HepG2 (cell line): Measurements from ENCODE around the gene IMP3. TPM values are rescaled to one million over a fixed set of nuclear protein-coding genes. Genes with fewer than 3 reads are reported as not detected.

Experiments
- ATAC-seq: fragments of 200-7000 bp; cut with Tn5 transposase; 3 replicates; pipeline ENCODE4 v1.9.1; 2020; ENCODE audit warnings: mild to moderate bottlenecking, moderate library complexity
- BruUV-seq: library from RNA; stranded (reverse); fragments of 400-500 nt; replicated peaks from 2 replicates; lab custom pipeline; 2021; lab: Mats Ljungman, UMichigan
- CTCF ChIA-PET: fragments of 300-600 bp; formaldehyde crosslinking; extraction: SDS; loops from one replicate; lab custom pipeline; 2021; ENCODE audit warnings: low total read pairs, inconsistent platforms, low intra/inter-chr PET ratio; lab: Yijun Ruan, JAX
- POLR2A ChIA-PET: fragments of 350-600 bp; sonication (Branson Sonifier 250); formaldehyde crosslinking; loops from one replicate; lab custom pipeline; 2020; ENCODE audit warnings: antibody characterized with exemption, inconsistent platforms; lab: Yijun Ruan, JAX
- DNase-seq: peaks from one replicate; pipeline ENCODE4 v3.0.0-alpha.2; 2015; ENCODE audit warnings: low spot score
- FAIRE-seq: peaks from 3 replicates; lab custom pipeline; 2011; peaks lifted over from hg19 to GRCh38; lab: Jason Lieb, UNC
- H2AFZ ChIP-seq: one replicate; pipeline ENCODE4 v1.6.1; 2011; ENCODE audit warnings: low read length, inconsistent platforms
- H3K27ac ChIP-seq: fragments of 300-600 bp; 3 replicates; pipeline ENCODE4 v1.8.0; 2011; ENCODE audit warnings: mixed run types, mild to moderate bottlenecking, mixed read lengths, low read length, inconsistent platforms; ENCODE audit not compliant: insufficient read depth; ENCODE audit errors: extremely low read length
- H3K27me3 ChIP-seq, 2 experiments: fragments of 200-600 bp in 1 of 2; 2 replicates in 1 of 2; 3 replicates in 1 of 2; pipeline versions ENCODE4 v1.6.0 to v1.8.0; 2011; ENCODE audit warnings: low read length in 2 of 2, mild to moderate bottlenecking in 2 of 2, moderate library complexity in 2 of 2, inconsistent platforms in 1 of 2; ENCODE audit not compliant: insufficient read depth in 2 of 2, control insufficient read depth in 1 of 2
- H3K36me3 ChIP-seq, 2 experiments: fragments of 200-600 bp in 1 of 2; replicated peaks in 1 of 2; 2 replicates in 1 of 2; 3 replicates in 1 of 2; pipeline versions ENCODE4 v1.5.1 to v1.8.0; 2011; ENCODE audit warnings: low read length in 2 of 2, inconsistent platforms in 1 of 2; ENCODE audit not compliant: insufficient read depth in 2 of 2, control insufficient read depth in 1 of 2
- H3K4me1 ChIP-seq: 2 replicates; pipeline ENCODE4 v1.5.1; 2012; ENCODE audit warnings: low read length, inconsistent platforms; ENCODE audit not compliant: insufficient read depth
- H3K4me2 ChIP-seq: 2 replicates; pipeline ENCODE4 v1.6.0; 2011; ENCODE audit warnings: low read depth, low read length, inconsistent platforms
- H3K4me3 ChIP-seq, 3 experiments: fragments of 200-600 bp in 1 of 3; sonication (generic), shearing (Covaris generic) in 1 of 3; replicated peaks in 1 of 3; 2 replicates each; pipeline ENCODE4 v1.5.1; 2011 to 2016; ENCODE audit warnings: low read length in 3 of 3, inconsistent platforms in 2 of 3, low read depth in 2 of 3, mild to moderate bottlenecking in 2 of 3, control low read depth in 1 of 3, mixed read lengths in 1 of 3; ENCODE audit not compliant: insufficient read depth in 1 of 3
- H3K79me2 ChIP-seq: one replicate; pipeline ENCODE4 v1.6.1; 2011; ENCODE audit warnings: low read length, inconsistent platforms; ENCODE audit not compliant: insufficient read depth
- H3K9ac ChIP-seq: 2 replicates; pipeline ENCODE4 v1.6.0; 2011; ENCODE audit warnings: mild to moderate bottlenecking, low read depth, low read length, inconsistent platforms; ENCODE audit not compliant: insufficient read depth
- H3K9me3 ChIP-seq: 2 replicates; pipeline ENCODE4 v1.5.1; 2012; ENCODE audit warnings: mild to moderate bottlenecking, low read length
- H4K20me1 ChIP-seq: 2 replicates; pipeline ENCODE4 v1.6.0; 2011; ENCODE audit warnings: inconsistent platforms, mild to moderate bottlenecking, low read length, moderate library complexity; ENCODE audit not compliant: insufficient read depth
- HDAC2 ChIP-seq: sonication (generic); formaldehyde crosslinking; IDR thresholded peaks from 2 replicates; pipeline ENCODE4 v1.4.0; 2020; ENCODE audit warnings: missing genetic modification reagents
- KDM5A ChIP-seq: fragments of 200-600 bp; sonication (generic); IDR thresholded peaks from 2 replicates; pipeline ENCODE4 v1.7.0; 2018; ENCODE audit warnings: antibody characterized with exemption, mild to moderate bottlenecking, low read length, borderline replicate concordance
- NCOR1 ChIP-seq: fragments of 200-600 bp; sonication (generic); IDR thresholded peaks from 2 replicates; pipeline ENCODE4 v1.7.0; 2017; ENCODE audit warnings: antibody characterized with exemption, low read length, borderline replicate concordance
- PHF20 ChIP-seq: sonication (generic); formaldehyde crosslinking; IDR thresholded peaks from 2 replicates; pipeline ENCODE4 v1.5.0; 2020; ENCODE audit warnings: mild to moderate bottlenecking, missing genetic modification reagents
- SOX5 ChIP-seq: IDR thresholded peaks from 2 replicates; pipeline ENCODE4 v1.6.1; 2016; ENCODE audit warnings: borderline replicate concordance
- TOPORS ChIP-seq: sonication (generic); formaldehyde crosslinking; IDR thresholded peaks from 2 replicates; pipeline ENCODE4 v1.8.0; 2023; ENCODE audit warnings: mild to moderate bottlenecking, missing genetic modification reagents
- YY1 ChIP-seq: IDR thresholded peaks from 2 replicates; pipeline ENCODE4 v1.6.1; 2011; ENCODE audit warnings: low read length, low read depth, moderate library complexity, mild to moderate bottlenecking; ENCODE audit not compliant: insufficient read depth, insufficient replicate concordance
- ZMYM3 ChIP-seq: sonication (generic); formaldehyde crosslinking; IDR thresholded peaks from 2 replicates; pipeline ENCODE4 v1.5.1; 2020; ENCODE audit warnings: mild to moderate bottlenecking, missing genetic modification reagents
- ZNF12 ChIP-seq: sonication (generic); formaldehyde crosslinking; IDR thresholded peaks from 2 replicates; pipeline ENCODE4 v1.5.0; 2020; ENCODE audit warnings: missing genetic modification reagents
- ZNF263 ChIP-seq: sonication (generic); formaldehyde crosslinking; IDR thresholded peaks from 2 replicates; pipeline ENCODE4 v1.4.0; 2020; ENCODE audit warnings: missing genetic modification reagents
- ZNF646 ChIP-seq: sonication (generic); formaldehyde crosslinking; IDR thresholded peaks from 2 replicates; pipeline ENCODE4 v1.9.0; 2021; ENCODE audit warnings: mild to moderate bottlenecking, missing genetic modification reagents
- WGBS: methylation state at CpG from one replicate; pipeline ENCODE4 v1.1.6; 2017; ENCODE audit warnings: low lambda C conversion rate; 5-methylcytosine and 5-hydroxymethylcytosine counted together
- in situ Hi-C: cut with HindIII; loops from 2 replicates; pipeline ENCODE4 v1.10.0; 2017; ENCODE audit warnings: low pct_unique_long_range_greater_than_20kb; ENCODE audit not compliant: extremely low pct_ligation_motif_present
- intact Hi-C: fragments of 100-400 bp; cut with micrococcal nuclease; formaldehyde crosslinking; loops from one replicate; pipeline ENCODE4 v1.10.0; 2022; ENCODE audit not compliant: unreplicated experiment
- polyA plus RNA-seq, 8 experiments: library from polyadenylated mRNA; depleted of rRNA in 3 of 8; stranded (reverse) in 7 of 8; unstranded in 1 of 8; fragments of >200 nt; fragmentation: Illumina TruSeq in 4 of 8; extraction: Trizol in 4 of 8; gene quantifications; 2 replicates each; pipeline versions ENCODE4 v1.2.1 to v1.2.3, GENCODE V29; 2011 to 2016; ENCODE audit warnings: low read depth in 4 of 8, missing spikeins in 1 of 8, mixed read lengths in 1 of 8; ENCODE audit not compliant: insufficient read depth in 1 of 8
- total RNA-seq, 5 experiments: library from RNA; depleted of rRNA; stranded (reverse); fragments of >200 nt; fragmentation: Illumina TruSeq; extraction: Trizol; gene quantifications; 2 replicates each; pipeline ENCODE4 v1.2.3, GENCODE V29; 2016; ENCODE audit warnings: low read depth in 1 of 5
- TF ChIP-seq, protein P1 (sequence below): sonication (generic); formaldehyde crosslinking; IDR thresholded peaks from 2 replicates; pipeline ENCODE4 v1.8.1; 2022; ENCODE audit warnings: low read depth, mild to moderate bottlenecking, missing genetic modification reagents
- TF ChIP-seq, protein P2 (sequence below): IDR thresholded peaks from 2 replicates; pipeline ENCODE4 v1.6.1; 2012; ENCODE audit warnings: inconsistent platforms

Gene IMP3
- total and polyA plus RNA-seq, 2 of the 13 experiments (the other 11 are each of a cell fraction or from before 2014, with no cell fraction given) = 38.3 to 143 TPM

DNA sequence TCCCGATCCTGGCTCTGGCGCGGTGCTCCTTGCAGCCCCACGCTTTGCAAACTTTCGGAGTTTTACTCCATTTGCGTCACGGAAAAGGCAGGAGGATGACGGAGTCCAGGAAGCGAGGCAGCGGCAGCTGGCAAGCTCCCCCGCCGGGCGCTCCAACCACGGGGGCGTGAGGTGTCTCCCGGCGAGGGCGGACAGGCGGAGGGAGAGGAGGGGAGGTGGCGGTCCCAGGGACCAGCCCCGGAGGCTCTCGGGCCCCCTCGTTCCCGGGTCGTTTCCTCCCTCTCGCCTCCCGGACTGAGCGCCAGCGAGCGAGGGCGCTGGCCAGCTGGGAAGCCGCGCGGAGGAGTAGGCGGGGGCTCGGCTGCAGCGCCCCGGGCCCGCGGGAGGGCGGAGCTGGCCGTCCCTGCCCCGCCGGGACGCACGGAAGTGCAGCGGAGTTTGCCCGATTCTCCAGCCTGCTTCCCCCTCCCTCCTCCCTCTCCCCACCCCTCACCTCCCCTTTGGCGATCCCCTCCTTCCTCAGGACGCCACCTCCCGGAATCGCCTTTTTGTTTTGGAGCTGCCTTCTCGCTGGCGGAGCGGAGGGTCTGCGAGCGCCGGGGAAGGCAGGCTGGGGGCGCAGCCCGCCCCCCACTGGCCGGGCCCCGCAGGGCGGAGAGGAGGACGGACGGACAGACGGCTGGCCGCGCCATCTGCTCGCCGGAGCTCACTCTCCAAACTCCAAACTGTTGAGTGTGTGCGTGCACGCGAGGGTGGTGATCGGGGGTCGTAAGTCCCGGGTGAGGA, 7.5 kb upstream of the IMP3 start, which contains the start of gene SNX33:
SNX33 (plus strand) TSS at position 543 of the 786 bp plus-strand sequence. CDS start 1,191 bp downstream, outside the sequence.
- WGBS = 2% methylated on average over 13 of the region's 76 CpGs
- in situ Hi-C loops (loop anchor here (5.0 to 10.0 kb wide), 2 partner anchors 35 to 283 kb away; partner anchors contain the start of gene MAN2C1), intact Hi-C loops (loop anchor here (2.0 kb wide), 1 partner anchor 35 kb away; no protein-coding TSS in a partner anchor)
- POLR2A ChIA-PET = interaction anchor here (0.9 to 2.6 kb wide), 19 partner anchors 9 to 279 kb away, joined by 3 to 39 read pairs (median 6); partner anchors contain the start of genes IMP3, MAN2C1, PTPN9 and SIN3A
- Histone ChIP-seq H3K4me2 (peak within 1 kb of the TSS; percentile 97), H3K27ac (peak within 1 kb of the TSS; percentile 98), H3K27me3 (peaks cover 0 to 2% of the 10 kb centered on the region in 2 experiments; a peak in 1 of 5 replicates), H3K4me3 (peak within 1 kb of the TSS; percentile 83 to 96 (median 93)), H3K4me1 (peaks cover 50% of the 10 kb centered on the region), H3K9me3 (no peaks in the 10 kb centered on the region), H2AFZ (peak within 1 kb of the TSS; percentile 59), H4K20me1 (peaks cover 7% of the 10 kb centered on the region; the same call in 1 of the 2 replicates), H3K9ac (peak within 1 kb of the TSS; percentile 89), H3K79me2 (peaks cover 51% of the 10 kb centered on the region), H3K36me3 (no peaks in the 10 kb centered on the region)
- CTCF ChIA-PET = no interaction called here
- peak; percentile 74 for ATAC-seq
- DNase-seq = peak; percentile 78
- FAIRE-seq = peak; percentile 60
- BruUV-seq = no TSS peak
- peak; percentile 24; the same call in 1 of the 2 replicates for TF ChIP-seq ZMYM3
- 0 out of 2 replicates have a peak, but pooled peaks have one; percentile 22 for TF ChIP-seq KDM5A
- TF ChIP-seq YY1 = peak; percentile 11
- TF ChIP-seq, protein P1, sequence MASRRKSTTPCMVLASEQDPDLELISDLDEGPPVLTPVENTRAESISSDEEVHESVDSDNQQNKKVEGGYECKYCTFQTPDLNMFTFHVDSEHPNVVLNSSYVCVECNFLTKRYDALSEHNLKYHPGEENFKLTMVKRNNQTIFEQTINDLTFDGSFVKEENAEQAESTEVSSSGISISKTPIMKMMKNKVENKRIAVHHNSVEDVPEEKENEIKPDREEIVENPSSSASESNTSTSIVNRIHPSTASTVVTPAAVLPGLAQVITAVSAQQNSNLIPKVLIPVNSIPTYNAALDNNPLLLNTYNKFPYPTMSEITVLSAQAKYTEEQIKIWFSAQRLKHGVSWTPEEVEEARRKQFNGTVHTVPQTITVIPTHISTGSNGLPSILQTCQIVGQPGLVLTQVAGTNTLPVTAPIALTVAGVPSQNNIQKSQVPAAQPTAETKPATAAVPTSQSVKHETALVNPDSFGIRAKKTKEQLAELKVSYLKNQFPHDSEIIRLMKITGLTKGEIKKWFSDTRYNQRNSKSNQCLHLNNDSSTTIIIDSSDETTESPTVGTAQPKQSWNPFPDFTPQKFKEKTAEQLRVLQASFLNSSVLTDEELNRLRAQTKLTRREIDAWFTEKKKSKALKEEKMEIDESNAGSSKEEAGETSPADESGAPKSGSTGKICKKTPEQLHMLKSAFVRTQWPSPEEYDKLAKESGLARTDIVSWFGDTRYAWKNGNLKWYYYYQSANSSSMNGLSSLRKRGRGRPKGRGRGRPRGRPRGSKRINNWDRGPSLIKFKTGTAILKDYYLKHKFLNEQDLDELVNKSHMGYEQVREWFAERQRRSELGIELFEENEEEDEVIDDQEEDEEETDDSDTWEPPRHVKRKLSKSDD (CRISPR knock-in tag) = 0 out of 2 replicates have a peak, but pooled peaks have one; percentile 12
- TF ChIP-seq NCOR1 = peak; percentile 37; the same call in 1 of the 2 replicates
- TF ChIP-seq PHF20 (CRISPR knock-in tag) = peak; percentile 63; the same call in 1 of the 2 replicates
- no peak for TF ChIP-seq ZNF646 (CRISPR knock-in tag)
- no peak; the same call in 1 of the 2 replicates for TF ChIP-seq SOX5 (CRISPR knock-in tag)
- peak; percentile 77 for TF ChIP-seq ZNF263 (CRISPR knock-in tag)
- TF ChIP-seq TOPORS (CRISPR knock-in tag) = peak; percentile 62; the same call in 1 of the 2 replicates
- TF ChIP-seq, protein P2, sequence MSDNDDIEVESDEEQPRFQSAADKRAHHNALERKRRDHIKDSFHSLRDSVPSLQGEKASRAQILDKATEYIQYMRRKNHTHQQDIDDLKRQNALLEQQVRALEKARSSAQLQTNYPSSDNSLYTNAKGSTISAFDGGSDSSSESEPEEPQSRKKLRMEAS = peak; percentile 61
- TF ChIP-seq HDAC2 (CRISPR knock-in tag) = peak; percentile 44
- TF ChIP-seq ZNF12 = no peak
